Vagina (tissue), 2 donors: ENCODE measurements around the gene CMTM4. TPM values are rescaled to one million over a fixed set of nuclear protein-coding genes. Genes with fewer than 3 reads are reported as not detected.
"Not testable (repeated sequence)": the region's sequence is repeated elsewhere in the genome, so short reads cannot be mapped to it uniquely, and the experiment has no call there.

Experiments used
- DNase-seq, 2 donors: peaks; one replicate each; pipeline ENCODE4 v3.0.0-alpha.2; 2017; ENCODE audit errors: extremely low spot score in 2 of 2
- H3K27ac ChIP-seq: fragments of 200-600 bp; sonication (generic); one replicate; pipeline ENCODE4 v1.5.1; 2019
- H3K27me3 ChIP-seq: fragments of 200-600 bp; sonication (generic); one replicate; pipeline ENCODE4 v1.5.1; 2019
- H3K36me3 ChIP-seq, 2 donors: fragments of 200-600 bp; sonication (generic); one replicate each; pipeline ENCODE4 v1.5.1; 2017 to 2019
- H3K4me1 ChIP-seq: fragments of 200-600 bp; sonication (generic); one replicate; pipeline ENCODE4 v1.5.1; 2019
- H3K4me3 ChIP-seq, 2 donors: fragments of 200-600 bp; sonication (generic); 1 replicate in 1 of 2; 2 replicates in 1 of 2; pipeline ENCODE4 v1.5.1; 2016 to 2019
- H3K9me3 ChIP-seq: fragments of 200-600 bp; sonication (generic); one replicate; pipeline ENCODE4 v1.5.1; 2019
- POLR2A ChIP-seq, 2 donors: fragments of 450-650 bp; IDR thresholded peaks; one replicate each; pipeline ENCODE4 v1.6.1; 2017; ENCODE audit warnings: antibody characterized with exemption in 2 of 2, mild to moderate bottlenecking in 2 of 2, moderate library complexity in 2 of 2
- POLR2AphosphoS5 ChIP-seq, 2 donors: sonication (generic); formaldehyde crosslinking; IDR thresholded peaks; one replicate each; pipeline ENCODE4 v1.9.0; 2017; ENCODE audit warnings: antibody characterized with exemption in 2 of 2, mild to moderate bottlenecking in 2 of 2, low read depth in 1 of 2; ENCODE audit not compliant: insufficient read depth in 1 of 2
- intact Hi-C: fragments of 100-400 bp; cut with DNase I; formaldehyde crosslinking; loops from one replicate; pipeline ENCODE4 v1.15.1; 2023
- total RNA-seq: library from RNA; depleted of rRNA; stranded (reverse); fragments of >200 nt; gene quantifications from one replicate; pipeline ENCODE4 v1.2.3, GENCODE V29; 2016
- TF ChIP-seq, protein P1 (sequence below), 3 experiments: fragments of 450-650 bp in 2 of 3; fragments of 200-600 bp in 1 of 3; sonication (generic) in 1 of 3; IDR thresholded peaks; one replicate each; pipeline ENCODE4 v1.5.1; 2017 to 2019; ENCODE audit warnings: antibody characterized with exemption in 3 of 3, mild to moderate bottlenecking in 2 of 3, moderate library complexity in 2 of 3

The CMTM4 gene
- total RNA-seq, 1 donor from 2014 or later = 15.7 TPM

DNA sequence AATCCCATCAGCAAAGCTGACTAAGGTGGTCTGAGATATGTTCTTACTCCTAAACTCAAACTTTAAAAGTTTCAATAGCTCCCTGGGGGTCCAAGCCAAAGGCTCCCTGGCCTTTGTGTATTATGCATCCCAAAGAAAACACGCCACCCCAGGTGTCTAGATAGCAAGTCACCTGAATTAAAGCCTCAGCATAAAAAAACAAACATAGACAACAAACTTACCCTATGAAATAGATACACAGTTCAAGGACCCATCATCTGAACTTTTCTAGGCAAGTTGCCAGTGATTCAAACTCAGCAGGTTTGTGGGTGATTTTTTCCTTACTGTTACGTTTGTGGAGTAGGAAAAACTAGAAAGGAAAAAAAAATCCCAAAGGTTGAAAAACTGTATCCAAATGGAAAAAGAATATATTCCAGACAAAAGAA is 79.5 kb downstream of the CMTM4 start:
- H3K27ac ChIP-seq = no peak overlapping the region
- no peak for DNase-seq
- no peak overlapping the region for H3K4me3 ChIP-seq
- intact Hi-C loops = loop anchor here (10.0 kb wide), 1 partner anchor 248 kb away; no protein-coding TSS in a partner anchor
- TF ChIP-seq POLR2A (IDR thresholded peaks at IDR 0.05) (no peak), POLR2AphosphoS5 (IDR thresholded peaks at IDR 0.05; ENCODE audit: insufficient read depth in 1 of 2, low read depth in 1 of 2) (no peak)
- TF ChIP-seq, protein P1, sequence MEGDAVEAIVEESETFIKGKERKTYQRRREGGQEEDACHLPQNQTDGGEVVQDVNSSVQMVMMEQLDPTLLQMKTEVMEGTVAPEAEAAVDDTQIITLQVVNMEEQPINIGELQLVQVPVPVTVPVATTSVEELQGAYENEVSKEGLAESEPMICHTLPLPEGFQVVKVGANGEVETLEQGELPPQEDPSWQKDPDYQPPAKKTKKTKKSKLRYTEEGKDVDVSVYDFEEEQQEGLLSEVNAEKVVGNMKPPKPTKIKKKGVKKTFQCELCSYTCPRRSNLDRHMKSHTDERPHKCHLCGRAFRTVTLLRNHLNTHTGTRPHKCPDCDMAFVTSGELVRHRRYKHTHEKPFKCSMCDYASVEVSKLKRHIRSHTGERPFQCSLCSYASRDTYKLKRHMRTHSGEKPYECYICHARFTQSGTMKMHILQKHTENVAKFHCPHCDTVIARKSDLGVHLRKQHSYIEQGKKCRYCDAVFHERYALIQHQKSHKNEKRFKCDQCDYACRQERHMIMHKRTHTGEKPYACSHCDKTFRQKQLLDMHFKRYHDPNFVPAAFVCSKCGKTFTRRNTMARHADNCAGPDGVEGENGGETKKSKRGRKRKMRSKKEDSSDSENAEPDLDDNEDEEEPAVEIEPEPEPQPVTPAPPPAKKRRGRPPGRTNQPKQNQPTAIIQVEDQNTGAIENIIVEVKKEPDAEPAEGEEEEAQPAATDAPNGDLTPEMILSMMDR (IDR thresholded peaks at IDR 0.05) = no peak
- peaks cover 0 to 25% of the 10 kb centered on the region in 2 donors for H3K36me3 ChIP-seq
- no peaks in the 10 kb centered on the region for H3K9me3 ChIP-seq
- peaks cover 29% of the 10 kb centered on the region for H3K4me1 ChIP-seq
- H3K27me3 ChIP-seq = no peaks in the 10 kb centered on the region

DNA sequence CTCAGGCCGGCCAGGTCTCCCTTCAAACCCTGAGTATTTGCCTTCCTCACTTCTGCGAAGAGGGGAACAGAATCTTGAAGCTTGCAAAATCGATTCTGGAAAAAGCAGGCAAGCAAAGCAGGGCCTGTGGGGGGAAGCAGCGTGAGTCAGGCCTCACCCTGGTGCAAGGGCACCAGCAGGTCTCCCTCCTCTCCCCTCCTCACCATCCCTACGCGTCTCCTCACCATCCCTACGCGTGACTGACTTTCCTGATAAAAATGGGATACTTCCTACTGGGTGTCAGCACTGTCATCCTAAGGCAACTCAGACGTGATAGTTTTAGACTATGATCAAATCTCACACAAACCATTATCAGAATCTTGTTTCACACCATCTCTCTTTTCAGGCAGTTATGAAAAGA is 80.0 kb downstream of the CMTM4 start:
- peaks cover 29% of the 10 kb centered on the region for H3K4me1 ChIP-seq
- peaks cover 0 to 24% of the 10 kb centered on the region in 2 donors for H3K36me3 ChIP-seq
- no peak overlapping the region for H3K27ac ChIP-seq
- no peak for DNase-seq
- TF ChIP-seq POLR2AphosphoS5 (IDR thresholded peaks at IDR 0.05; ENCODE audit: insufficient read depth in 1 of 2, low read depth in 1 of 2) = no peak
- TF ChIP-seq, protein P1 (IDR thresholded peaks at IDR 0.05) = no peak
- TF ChIP-seq POLR2A (IDR thresholded peaks at IDR 0.05) = no peak
- intact Hi-C loops = loop anchor here (10.0 kb wide), 1 partner anchor 248 kb away; no protein-coding TSS in a partner anchor
- H3K27me3 ChIP-seq = no peaks in the 10 kb centered on the region
- H3K4me3 ChIP-seq = no peak overlapping the region
- H3K9me3 ChIP-seq = no peaks in the 10 kb centered on the region

DNA sequence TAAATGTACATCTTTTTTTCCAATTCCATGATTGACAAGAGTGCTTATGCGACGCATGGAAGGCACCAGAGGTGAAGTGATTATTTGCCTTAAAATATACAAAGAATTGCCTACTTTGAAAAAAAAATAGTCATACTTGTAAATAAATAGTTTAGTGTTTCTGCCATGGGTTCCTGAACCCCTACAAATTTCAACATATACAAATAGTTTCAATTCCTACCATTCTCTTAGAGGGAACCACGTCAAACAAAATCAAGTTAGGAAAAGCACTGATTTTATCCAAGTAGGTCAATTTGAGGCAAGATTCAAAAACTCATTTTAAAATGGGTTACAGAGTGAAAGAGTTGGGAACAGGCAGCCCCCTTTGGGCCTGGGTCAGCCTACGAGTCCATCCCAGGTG is 80.4 kb downstream of the CMTM4 start:
- intact Hi-C loops = loop anchor here (10.0 kb wide), 1 partner anchor 249 kb away; no protein-coding TSS in a partner anchor
- no peak for DNase-seq
- Histone ChIP-seq H3K4me1 (peaks cover 29% of the 10 kb centered on the region), H3K27me3 (no peaks in the 10 kb centered on the region), H3K27ac (no peak overlapping the region), H3K36me3 (peaks cover 0 to 24% of the 10 kb centered on the region in 2 donors), H3K4me3 (no peak overlapping the region), H3K9me3 (no peaks in the 10 kb centered on the region)
- no peak for TF ChIP-seq POLR2AphosphoS5 (IDR thresholded peaks at IDR 0.05; ENCODE audit: insufficient read depth in 1 of 2, low read depth in 1 of 2)

DNA sequence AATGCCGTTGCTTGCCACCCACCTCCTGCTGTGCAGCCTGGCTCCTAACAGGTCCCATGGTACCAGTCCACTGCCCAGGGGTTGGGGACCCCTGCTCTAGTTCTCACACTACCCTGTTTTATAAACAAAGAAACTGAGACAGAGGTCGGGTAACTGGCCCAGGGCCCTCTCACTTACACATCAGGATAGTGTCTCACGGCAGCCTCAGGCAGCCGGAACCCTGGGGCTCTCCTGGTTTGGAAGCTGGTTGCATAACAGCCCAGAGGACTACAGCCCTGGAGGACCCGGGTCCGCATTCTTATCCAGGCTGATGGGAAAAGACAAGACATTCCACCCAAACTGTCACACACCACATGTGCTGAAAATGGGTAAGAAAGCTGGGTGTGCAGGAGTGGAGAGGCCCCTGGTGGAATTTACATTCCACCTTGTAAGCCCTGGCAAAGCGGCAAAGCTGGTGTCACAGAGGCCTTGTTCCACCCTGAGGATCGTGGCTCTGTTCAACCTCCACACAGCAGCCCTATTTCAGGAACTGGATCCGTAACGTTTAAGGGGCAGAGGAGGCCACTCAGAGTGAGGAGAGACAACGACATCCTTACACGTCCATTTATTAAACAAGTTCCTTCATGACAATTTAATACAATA is 82.3 kb downstream of the CMTM4 start:
- Histone ChIP-seq H3K27me3 (no peaks in the 10 kb centered on the region), H3K9me3 (no peaks in the 10 kb centered on the region), H3K4me1 (peaks cover 23% of the 10 kb centered on the region), H3K27ac (no peak overlapping the region), H3K4me3 (no peak overlapping the region), H3K36me3 (peaks cover 0 to 42% of the 10 kb centered on the region in 2 donors)
- no peak for DNase-seq
- intact Hi-C loops = loop anchor here (10.0 kb wide), 1 partner anchor 251 kb away; no protein-coding TSS in a partner anchor
- TF ChIP-seq, protein P1 (IDR thresholded peaks at IDR 0.05) = no peak
- TF ChIP-seq POLR2AphosphoS5 (IDR thresholded peaks at IDR 0.05; ENCODE audit: insufficient read depth in 1 of 2, low read depth in 1 of 2) = no peak
- TF ChIP-seq POLR2A (IDR thresholded peaks at IDR 0.05) = no peak

DNA sequence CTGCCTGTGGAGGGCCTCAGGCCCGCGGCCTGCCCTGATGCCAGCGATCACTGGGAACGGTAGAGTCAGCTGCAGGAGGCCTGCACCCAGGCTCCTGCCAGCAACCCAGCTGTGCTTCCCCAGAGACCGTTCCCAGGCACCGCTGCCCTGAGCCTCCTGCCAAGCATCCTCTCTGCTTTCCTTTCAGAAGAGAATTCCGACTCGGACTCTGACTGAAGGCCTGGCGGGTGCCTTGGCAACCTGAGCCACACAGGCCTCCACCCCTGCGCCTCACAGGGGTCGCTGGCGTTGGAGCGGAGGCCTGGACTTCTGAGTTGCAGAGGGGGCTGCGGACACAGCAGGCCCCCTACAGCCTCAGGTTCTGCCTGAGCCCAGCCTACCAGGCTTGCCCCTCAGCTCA is 84.1 kb downstream of the CMTM4 start:
- peaks cover 20% of the 10 kb centered on the region for H3K4me1 ChIP-seq
- DNase-seq = no peak
- TF ChIP-seq, protein P1 (IDR thresholded peaks at IDR 0.05) = no peak
- TF ChIP-seq POLR2AphosphoS5 (IDR thresholded peaks at IDR 0.05; ENCODE audit: insufficient read depth in 1 of 2, low read depth in 1 of 2) (no peak), POLR2A (IDR thresholded peaks at IDR 0.05) (no peak)
- H3K27ac ChIP-seq = no peak overlapping the region
- no peak overlapping the region for H3K4me3 ChIP-seq
- peaks cover 0 to 45% of the 10 kb centered on the region in 2 donors for H3K36me3 ChIP-seq
- H3K27me3 ChIP-seq = no peaks in the 10 kb centered on the region
- no peaks in the 10 kb centered on the region for H3K9me3 ChIP-seq
- intact Hi-C loops = loop anchor here (10.0 kb wide), 1 partner anchor 252 kb away; no protein-coding TSS in a partner anchor

DNA sequence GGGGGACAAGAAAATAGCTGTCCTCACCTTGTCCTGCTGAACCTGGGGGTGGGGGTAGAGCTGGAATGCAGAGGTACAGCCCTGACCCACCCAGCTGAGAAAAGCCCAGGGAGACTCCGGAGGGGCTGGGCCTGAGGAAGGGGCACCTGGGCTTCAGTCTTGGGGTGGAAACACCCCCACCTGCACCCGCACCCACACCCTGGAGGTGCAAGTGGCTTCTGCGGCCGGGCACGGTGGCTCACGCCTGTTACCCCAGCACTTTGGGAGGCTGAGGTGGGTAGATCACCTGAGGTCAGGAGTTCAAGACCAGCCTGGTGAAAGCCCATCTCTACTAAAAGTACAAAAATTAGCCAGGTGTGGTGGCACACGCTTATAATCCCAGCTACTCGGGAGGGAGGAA is 84.6 kb downstream of the CMTM4 start:
- H3K27ac ChIP-seq, DNase-seq, H3K4me3 ChIP-seq, H3K27me3 ChIP-seq, H3K9me3 ChIP-seq: not testable (repeated sequence)
- intact Hi-C loops = loop anchor here (10.0 kb wide), 1 partner anchor 253 kb away; no protein-coding TSS in a partner anchor
- H3K36me3 ChIP-seq = peaks cover 0 to 45% of the 10 kb centered on the region in 2 donors
- H3K4me1 ChIP-seq = peaks cover 18% of the 10 kb centered on the region
